CD14-positive monocyte (primary cell): ENCODE data around the gene GFI1. TPM values are rescaled to one million over a fixed set of nuclear protein-coding genes. Genes with fewer than 3 reads are reported as not detected.

Source experiments
- DNase-seq, 3 donors: peaks; one replicate each; pipeline ENCODE4 v3.0.0-alpha.2; 2011 to 2022
- H2AFZ ChIP-seq: 2 replicates; pipeline ENCODE4 v1.6.0; 2012; ENCODE audit warnings: mild to moderate bottlenecking, low read depth, low read length, inconsistent platforms; ENCODE audit not compliant: insufficient read depth, poor library complexity, severe bottlenecking
- H3K27ac ChIP-seq, 2 donors: 1 replicate in 1 of 2; 2 replicates in 1 of 2; pipeline ENCODE4 v1.5.1; 2012 to 2013; ENCODE audit warnings: low read length in 2 of 2, control low read depth in 1 of 2, inconsistent platforms in 1 of 2, low read depth in 1 of 2, mild to moderate bottlenecking in 1 of 2
- H3K27me3 ChIP-seq, 2 donors: one replicate each; pipeline versions ENCODE4 v1.6.0 to v1.6.1; 2011 to 2013; ENCODE audit warnings: low read length in 2 of 2; ENCODE audit not compliant: control insufficient read depth in 2 of 2, insufficient read depth in 2 of 2
- H3K36me3 ChIP-seq, 2 donors: replicated peaks in 1 of 2; 1 replicate in 1 of 2; 2 replicates in 1 of 2; pipeline versions ENCODE4 v1.5.1 to v1.6.1; 2012 to 2013; ENCODE audit warnings: low read length in 2 of 2, control low read depth in 1 of 2, inconsistent platforms in 1 of 2, mild to moderate bottlenecking in 1 of 2; ENCODE audit not compliant: insufficient read depth in 2 of 2, control insufficient read depth in 1 of 2
- H3K4me1 ChIP-seq, 2 donors: 1 replicate in 1 of 2; 2 replicates in 1 of 2; pipeline versions ENCODE4 v1.5.1 to v1.6.1; 2012 to 2013; ENCODE audit warnings: low read length in 2 of 2, control low read depth in 1 of 2, inconsistent platforms in 1 of 2, mild to moderate bottlenecking in 1 of 2, moderate library complexity in 1 of 2; ENCODE audit not compliant: insufficient read depth in 2 of 2, control insufficient read depth in 1 of 2
- H3K4me2 ChIP-seq: replicated peaks from 2 replicates; pipeline ENCODE3; 2012; ENCODE audit warnings: low read length, moderate library complexity, mild to moderate bottlenecking; ENCODE audit not compliant: poor library complexity, severe bottlenecking; ENCODE audit errors: extremely low read depth
- H3K4me3 ChIP-seq, 3 experiments: fragments of 200-600 bp in 1 of 3; sonication (generic) in 1 of 3; replicated peaks in 1 of 3; 1 replicate in 2 of 3; 2 replicates in 1 of 3; pipeline ENCODE4 v1.5.1; 2011 to 2013; ENCODE audit warnings: low read length in 3 of 3, mild to moderate bottlenecking in 3 of 3, control low read depth in 2 of 3, low read depth in 2 of 3, inconsistent platforms in 1 of 3, moderate library complexity in 1 of 3
- H3K79me2 ChIP-seq: 2 replicates; pipeline ENCODE4 v1.6.0; 2012; ENCODE audit warnings: mild to moderate bottlenecking, control low read depth, inconsistent platforms, low read length, moderate library complexity; ENCODE audit not compliant: insufficient read depth
- H3K9ac ChIP-seq: 2 replicates; pipeline ENCODE4 v1.6.0; 2017; ENCODE audit warnings: low read length, mild to moderate bottlenecking; ENCODE audit not compliant: insufficient read depth, poor library complexity, severe bottlenecking
- H3K9me3 ChIP-seq, 2 donors: replicated peaks in 1 of 2; 1 replicate in 1 of 2; 2 replicates in 1 of 2; pipeline versions ENCODE4 v1.5.1 to v1.6.1; 2012 to 2013; ENCODE audit warnings: low read length in 2 of 2, control low read depth in 1 of 2; ENCODE audit not compliant: control insufficient read depth in 1 of 2, insufficient read depth in 1 of 2
- H4K20me1 ChIP-seq: 2 replicates; pipeline ENCODE4 v1.6.0; 2012; ENCODE audit warnings: mild to moderate bottlenecking, low read length, control low read depth, moderate library complexity; ENCODE audit not compliant: insufficient read depth
- H3K27ac Mint-ChIP-seq, 7 donors: one replicate each; pipeline ENCODE4 v1.8.0; 2020; ENCODE audit warnings: mild to moderate bottlenecking in 7 of 7, mixed read lengths in 7 of 7, moderate library complexity in 6 of 7, inconsistent platforms in 2 of 7
- H3K27me3 Mint-ChIP-seq, 3 donors: one replicate each; pipeline ENCODE4 v1.8.0; 2021 to 2022; ENCODE audit warnings: low read depth in 3 of 3, mild to moderate bottlenecking in 3 of 3, mixed read lengths in 3 of 3, moderate library complexity in 3 of 3, inconsistent platforms in 1 of 3
- H3K36me3 Mint-ChIP-seq, 2 donors: one replicate each; pipeline ENCODE4 v1.8.0; 2020; ENCODE audit warnings: mixed read lengths in 2 of 2, inconsistent platforms in 1 of 2, mild to moderate bottlenecking in 1 of 2
- H3K4me1 Mint-ChIP-seq: one replicate; pipeline ENCODE4 v1.8.0; 2020; ENCODE audit warnings: mild to moderate bottlenecking, mixed read lengths
- H3K4me3 Mint-ChIP-seq, 2 donors: one replicate each; pipeline ENCODE4 v1.8.0; 2020; ENCODE audit warnings: mild to moderate bottlenecking in 2 of 2, mixed read lengths in 2 of 2, moderate library complexity in 1 of 2
- H3K9me3 Mint-ChIP-seq, 7 donors: one replicate each; pipeline ENCODE4 v1.8.0; 2020 to 2022; ENCODE audit warnings: mixed read lengths in 7 of 7, mild to moderate bottlenecking in 6 of 7, moderate library complexity in 6 of 7, inconsistent platforms in 2 of 7
- WGBS: methylation state at CpG from one replicate; pipeline ENCODE4 v1.1.5; 2013; ENCODE audit warnings: missing lambda C conversion rate; ENCODE audit not compliant: insufficient coverage; 5-methylcytosine and 5-hydroxymethylcytosine counted together
- intact Hi-C, 2 donors: fragments of 100-400 bp; cut with micrococcal nuclease; formaldehyde crosslinking; loops; one replicate each; pipeline versions ENCODE4 v1.15.0 to v1.15.1; 2023
- polyA plus RNA-seq, 3 donors: library from polyadenylated mRNA; depleted of rRNA in 1 of 3; unstranded in 2 of 3; stranded (reverse) in 1 of 3; fragments of 300-500 nt in 2 of 3; fragments of >200 nt in 1 of 3; fragmentation: Illumina TruSeq in 2 of 3; gene quantifications; 1 replicate in 2 of 3; 2 replicates in 1 of 3; pipeline ENCODE4 v1.2.3, GENCODE V29; 2012 to 2021
- TF ChIP-seq, protein P1 (sequence below): fragments of 200-600 bp; IDR thresholded peaks from one replicate; pipeline ENCODE4 v1.8.0; 2022; ENCODE audit warnings: antibody characterized with exemption, mild to moderate bottlenecking

The GFI1 gene
- polyA plus RNA-seq, 3 donors = 0.35 TPM; not detected in 2

DNA sequence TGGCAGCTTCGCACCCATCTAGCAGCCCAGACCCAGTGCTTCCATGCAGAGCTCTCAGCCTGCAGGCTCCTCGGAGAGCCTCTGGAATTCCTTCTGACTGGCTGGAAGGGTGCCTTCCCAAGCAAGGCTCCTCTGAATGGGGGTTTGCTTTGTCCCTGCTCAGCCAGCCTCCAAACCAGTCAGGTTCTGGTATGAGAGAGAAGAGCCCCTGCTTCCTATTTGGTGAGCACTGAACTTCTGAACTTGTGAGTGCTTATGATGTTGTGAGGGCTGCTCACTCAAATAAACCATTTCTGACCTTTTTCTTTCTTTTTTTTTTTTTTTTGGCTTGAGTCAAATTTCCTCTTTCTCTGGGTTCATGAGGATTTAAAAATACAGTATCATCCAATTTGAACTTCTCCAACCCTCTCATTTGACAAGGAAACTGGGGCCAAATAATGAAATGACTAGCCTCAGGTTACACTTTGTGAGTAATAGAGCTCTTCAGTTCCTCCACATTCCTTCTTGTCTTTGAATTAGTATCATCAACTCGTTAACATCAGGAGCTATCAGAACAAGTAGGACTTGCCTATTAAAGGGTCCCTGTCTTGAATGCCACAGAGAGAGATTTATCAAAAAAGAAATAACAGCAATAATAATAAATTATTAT is 39.6 kb downstream of the GFI1 start:
- no peaks in the 10 kb centered on the region for H3K36me3 Mint-ChIP-seq
- 89% methylated on average over 1 of the region's 3 CpGs for WGBS
- H3K4me3 Mint-ChIP-seq = no peak overlapping the region
- no peak for DNase-seq
- Histone ChIP-seq H3K4me2 (no peak overlapping the region), H3K36me3 (no peaks in the 10 kb centered on the region), H3K4me1 (no peaks in the 10 kb centered on the region), H3K27ac (no peak overlapping the region), H3K27me3 (no peaks in the 10 kb centered on the region), H4K20me1 (no peaks in the 10 kb centered on the region), H3K9ac (no peak overlapping the region), H3K9me3 (no peaks in the 10 kb centered on the region), H3K4me3 (no peak overlapping the region), H2AFZ (no peak overlapping the region), H3K79me2 (no peaks in the 10 kb centered on the region)
- intact Hi-C loops = no loop called here
- H3K9me3 Mint-ChIP-seq = peaks cover 0 to 7% (median 0%) of the 10 kb centered on the region in 7 donors
- TF ChIP-seq, protein P1, sequence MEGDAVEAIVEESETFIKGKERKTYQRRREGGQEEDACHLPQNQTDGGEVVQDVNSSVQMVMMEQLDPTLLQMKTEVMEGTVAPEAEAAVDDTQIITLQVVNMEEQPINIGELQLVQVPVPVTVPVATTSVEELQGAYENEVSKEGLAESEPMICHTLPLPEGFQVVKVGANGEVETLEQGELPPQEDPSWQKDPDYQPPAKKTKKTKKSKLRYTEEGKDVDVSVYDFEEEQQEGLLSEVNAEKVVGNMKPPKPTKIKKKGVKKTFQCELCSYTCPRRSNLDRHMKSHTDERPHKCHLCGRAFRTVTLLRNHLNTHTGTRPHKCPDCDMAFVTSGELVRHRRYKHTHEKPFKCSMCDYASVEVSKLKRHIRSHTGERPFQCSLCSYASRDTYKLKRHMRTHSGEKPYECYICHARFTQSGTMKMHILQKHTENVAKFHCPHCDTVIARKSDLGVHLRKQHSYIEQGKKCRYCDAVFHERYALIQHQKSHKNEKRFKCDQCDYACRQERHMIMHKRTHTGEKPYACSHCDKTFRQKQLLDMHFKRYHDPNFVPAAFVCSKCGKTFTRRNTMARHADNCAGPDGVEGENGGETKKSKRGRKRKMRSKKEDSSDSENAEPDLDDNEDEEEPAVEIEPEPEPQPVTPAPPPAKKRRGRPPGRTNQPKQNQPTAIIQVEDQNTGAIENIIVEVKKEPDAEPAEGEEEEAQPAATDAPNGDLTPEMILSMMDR = no peak
- no peak overlapping the region for H3K27ac Mint-ChIP-seq
- peaks cover 0 to 5% (median 2%) of the 10 kb centered on the region in 3 donors for H3K27me3 Mint-ChIP-seq
- peaks cover 3% of the 10 kb centered on the region for H3K4me1 Mint-ChIP-seq

DNA sequence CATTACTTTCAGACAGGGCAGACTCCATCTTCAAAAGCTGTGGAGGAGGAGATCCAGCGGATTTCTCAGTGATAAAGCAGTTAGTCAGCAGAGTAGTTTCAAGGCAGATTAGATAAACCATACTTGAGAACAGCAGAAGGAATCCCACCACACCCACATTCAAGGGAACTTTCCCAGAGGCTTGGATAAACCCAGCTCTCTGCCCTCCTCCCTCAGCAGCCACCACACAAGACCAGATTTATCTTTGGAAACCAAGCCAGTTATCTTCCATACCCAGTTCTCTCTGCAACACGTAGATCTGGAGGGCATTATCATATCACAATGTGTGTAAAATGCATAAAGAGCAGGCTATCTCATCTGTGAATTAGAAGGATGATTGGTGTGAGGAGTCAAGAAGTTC is 40.2 kb downstream of the GFI1 start:
- Mint-ChIP-seq H3K27ac (no peak overlapping the region), H3K36me3 (no peaks in the 10 kb centered on the region), H3K4me1 (peaks cover 3% of the 10 kb centered on the region), H3K4me3 (no peak overlapping the region), H3K9me3 (peaks cover 0 to 6% (median 2%) of the 10 kb centered on the region in 7 donors), H3K27me3 (peaks cover 0 to 5% (median 2%) of the 10 kb centered on the region in 3 donors)
- TF ChIP-seq, protein P1 = no peak
- no CpG with 5 or more reads among the region's 2 CpGs for WGBS
- H3K27me3 ChIP-seq = no peaks in the 10 kb centered on the region
- DNase-seq = no peak
- H3K4me3 ChIP-seq = no peak overlapping the region
- no peaks in the 10 kb centered on the region for H3K36me3 ChIP-seq
- H3K27ac ChIP-seq = no peak overlapping the region
- H3K9ac ChIP-seq = no peak overlapping the region
- intact Hi-C loops = no loop called here
- no peak overlapping the region for H2AFZ ChIP-seq
- no peaks in the 10 kb centered on the region for H4K20me1 ChIP-seq
- no peaks in the 10 kb centered on the region for H3K4me1 ChIP-seq
- no peaks in the 10 kb centered on the region for H3K9me3 ChIP-seq
- no peaks in the 10 kb centered on the region for H3K79me2 ChIP-seq
- H3K4me2 ChIP-seq = no peak overlapping the region
